OCI-LY7 (cell line): ENCODE results near the gene SAPCD2. TPM values are rescaled to one million over a fixed set of nuclear protein-coding genes. Genes with fewer than 3 reads are reported as not detected.

Source experiments
- BruUV-seq: library from RNA; stranded (reverse); fragments of 400-500 nt; replicated peaks from 2 replicates; lab custom pipeline; 2021; lab: Mats Ljungman, UMichigan
- CTCF ChIA-PET: fragments of 300-600 bp; sonication (Branson Sonifier 250); formaldehyde crosslinking; loops from one replicate; lab custom pipeline; 2022; ENCODE audit warnings: antibody characterized with exemption; ENCODE audit not compliant: unreplicated experiment; lab: Charles Lee
- POLR2A ChIA-PET: fragments of 300-600 bp; sonication (Branson Sonifier 250); formaldehyde crosslinking; loops from one replicate; lab custom pipeline; 2022; ENCODE audit warnings: antibody characterized with exemption; lab: Charles Lee
- DNase-seq: peaks from one replicate; pipeline ENCODE4 v3.0.0-alpha.2; 2015; ENCODE audit warnings: low spot score
- H2AFZ ChIP-seq: fragments of 200-600 bp; sonication (generic), shearing (Covaris generic); 2 replicates; pipeline ENCODE4 v1.6.1; 2014; ENCODE audit warnings: mild to moderate bottlenecking, antibody characterized with exemption, low read length, moderate library complexity
- H3K27ac ChIP-seq: fragments of 200-600 bp; sonication (generic); 2 replicates; pipeline ENCODE4 v1.5.1; 2014; ENCODE audit warnings: mixed run types, low read depth, mild to moderate bottlenecking, moderate library complexity, low read length, inconsistent platforms; ENCODE audit not compliant: poor library complexity, severe bottlenecking
- H3K36me3 ChIP-seq: fragments of 200-600 bp; sonication (generic); 2 replicates; pipeline ENCODE4 v1.6.1; 2014; ENCODE audit warnings: mild to moderate bottlenecking, antibody characterized with exemption, low read length, moderate library complexity, mixed read lengths; ENCODE audit not compliant: insufficient read depth
- H3K4me1 ChIP-seq: fragments of 200-600 bp; sonication (generic); 2 replicates; pipeline ENCODE4 v1.5.1; 2014; ENCODE audit warnings: mild to moderate bottlenecking, low read length; ENCODE audit not compliant: insufficient read depth, poor library complexity, severe bottlenecking
- H3K4me2 ChIP-seq: fragments of 200-600 bp; sonication (generic); 2 replicates; pipeline ENCODE4 v1.6.1; 2014; ENCODE audit warnings: mild to moderate bottlenecking, low read length
- H3K4me3 ChIP-seq: fragments of 200-600 bp; sonication (generic); 2 replicates; pipeline ENCODE4 v1.5.1; 2014; ENCODE audit warnings: mild to moderate bottlenecking, low read depth, low read length; ENCODE audit not compliant: poor library complexity, severe bottlenecking
- H3K79me2 ChIP-seq: fragments of 200-600 bp; sonication (generic); 2 replicates; pipeline ENCODE4 v1.6.1; 2016; ENCODE audit warnings: low read depth, mild to moderate bottlenecking, low read length, moderate library complexity, mixed read lengths; ENCODE audit not compliant: insufficient read depth
- H3K9me2 ChIP-seq: fragments of 200-600 bp; sonication (generic); 2 replicates; pipeline ENCODE4 v1.6.1; 2016; ENCODE audit warnings: mild to moderate bottlenecking, low read length, mixed read lengths; ENCODE audit not compliant: insufficient read depth
- H3K9me3 ChIP-seq: fragments of 200-600 bp; sonication (generic); 2 replicates; pipeline ENCODE4 v1.6.1; 2014; ENCODE audit warnings: mild to moderate bottlenecking, mixed run types, low read length, mixed read lengths
- H4K20me1 ChIP-seq: fragments of 200-600 bp; sonication (generic); 2 replicates; pipeline ENCODE4 v1.6.1; 2014; ENCODE audit warnings: mild to moderate bottlenecking, antibody characterized with exemption, low read length, moderate library complexity, mixed read lengths; ENCODE audit not compliant: insufficient read depth
- EZH2phosphoT487 ChIP-seq: fragments of 200-600 bp; sonication (generic); IDR thresholded peaks from 2 replicates; pipeline ENCODE4 v1.6.1; 2018; ENCODE audit warnings: low read depth, borderline replicate concordance, mild to moderate bottlenecking, mixed run types, antibody characterized with exemption, low read length, moderate library complexity, mixed read lengths
- intact Hi-C: fragments of 100-400 bp; cut with micrococcal nuclease; formaldehyde crosslinking; loops from one replicate; pipeline ENCODE4 v1.10.0; 2022; ENCODE audit not compliant: unreplicated experiment
- total RNA-seq, 2 experiments: library from RNA; depleted of rRNA in 1 of 2; stranded (reverse); fragments of >200 nt in 1 of 2; shearing (Covaris generic) in 1 of 2; gene quantifications; 2 replicates each; pipeline ENCODE4 v1.2.3, GENCODE V29; 2014 to 2022
- TF ChIP-seq, protein P1 (sequence below): fragments of 200-600 bp; sonication (generic); conservative IDR thresholded peaks from 2 replicates; pipeline ENCODE4 v1.5.1; 2014; ENCODE audit warnings: mild to moderate bottlenecking, antibody characterized with exemption, low read length, moderate library complexity, mixed read lengths

Gene SAPCD2
- total RNA-seq, 2 experiments from 2014 or later = 57.2 to 74.0 TPM

DNA sequence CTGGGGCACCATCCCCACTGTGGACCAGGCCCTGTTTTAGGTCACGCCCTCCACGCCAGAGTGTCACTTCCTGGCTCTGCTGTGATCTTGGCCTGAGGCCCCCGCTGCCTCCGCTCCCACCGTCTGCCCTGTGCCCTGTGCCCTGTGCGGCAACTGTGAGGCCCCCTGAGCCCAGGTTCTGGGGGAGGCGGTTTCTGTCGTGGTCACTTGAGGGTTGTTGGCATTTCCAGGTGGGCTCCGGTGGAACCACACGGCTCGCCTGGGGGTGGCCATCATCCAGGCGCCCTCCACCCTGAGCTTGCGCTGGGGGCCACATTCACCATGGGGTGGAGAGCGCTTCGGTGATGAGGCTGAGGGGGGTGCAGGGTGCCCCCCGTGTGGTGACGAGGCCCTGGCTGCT is 37.6 kb upstream of the SAPCD2 start:
- H3K4me2 ChIP-seq = no peak overlapping the region
- H4K20me1 ChIP-seq = no peaks in the 10 kb centered on the region
- TF ChIP-seq EZH2phosphoT487 = no peak
- TF ChIP-seq, protein P1, sequence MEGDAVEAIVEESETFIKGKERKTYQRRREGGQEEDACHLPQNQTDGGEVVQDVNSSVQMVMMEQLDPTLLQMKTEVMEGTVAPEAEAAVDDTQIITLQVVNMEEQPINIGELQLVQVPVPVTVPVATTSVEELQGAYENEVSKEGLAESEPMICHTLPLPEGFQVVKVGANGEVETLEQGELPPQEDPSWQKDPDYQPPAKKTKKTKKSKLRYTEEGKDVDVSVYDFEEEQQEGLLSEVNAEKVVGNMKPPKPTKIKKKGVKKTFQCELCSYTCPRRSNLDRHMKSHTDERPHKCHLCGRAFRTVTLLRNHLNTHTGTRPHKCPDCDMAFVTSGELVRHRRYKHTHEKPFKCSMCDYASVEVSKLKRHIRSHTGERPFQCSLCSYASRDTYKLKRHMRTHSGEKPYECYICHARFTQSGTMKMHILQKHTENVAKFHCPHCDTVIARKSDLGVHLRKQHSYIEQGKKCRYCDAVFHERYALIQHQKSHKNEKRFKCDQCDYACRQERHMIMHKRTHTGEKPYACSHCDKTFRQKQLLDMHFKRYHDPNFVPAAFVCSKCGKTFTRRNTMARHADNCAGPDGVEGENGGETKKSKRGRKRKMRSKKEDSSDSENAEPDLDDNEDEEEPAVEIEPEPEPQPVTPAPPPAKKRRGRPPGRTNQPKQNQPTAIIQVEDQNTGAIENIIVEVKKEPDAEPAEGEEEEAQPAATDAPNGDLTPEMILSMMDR = no peak
- DNase-seq = no peak
- CTCF ChIA-PET = no interaction called here
- H3K9me2 ChIP-seq = no peaks in the 10 kb centered on the region
- intact Hi-C loops = no loop called here
- H3K4me1 ChIP-seq = no peaks in the 10 kb centered on the region
- no peak overlapping the region for H3K4me3 ChIP-seq
- no peak overlapping the region for H2AFZ ChIP-seq
- POLR2A ChIA-PET = no interaction called here
- H3K27ac ChIP-seq = no peak overlapping the region
- no TSS peak for BruUV-seq
- peaks cover 6% of the 10 kb centered on the region; the same call in 1 of the 2 replicates for H3K9me3 ChIP-seq
- H3K79me2 ChIP-seq = no peaks in the 10 kb centered on the region
- H3K36me3 ChIP-seq = peaks cover 92% of the 10 kb centered on the region

DNA sequence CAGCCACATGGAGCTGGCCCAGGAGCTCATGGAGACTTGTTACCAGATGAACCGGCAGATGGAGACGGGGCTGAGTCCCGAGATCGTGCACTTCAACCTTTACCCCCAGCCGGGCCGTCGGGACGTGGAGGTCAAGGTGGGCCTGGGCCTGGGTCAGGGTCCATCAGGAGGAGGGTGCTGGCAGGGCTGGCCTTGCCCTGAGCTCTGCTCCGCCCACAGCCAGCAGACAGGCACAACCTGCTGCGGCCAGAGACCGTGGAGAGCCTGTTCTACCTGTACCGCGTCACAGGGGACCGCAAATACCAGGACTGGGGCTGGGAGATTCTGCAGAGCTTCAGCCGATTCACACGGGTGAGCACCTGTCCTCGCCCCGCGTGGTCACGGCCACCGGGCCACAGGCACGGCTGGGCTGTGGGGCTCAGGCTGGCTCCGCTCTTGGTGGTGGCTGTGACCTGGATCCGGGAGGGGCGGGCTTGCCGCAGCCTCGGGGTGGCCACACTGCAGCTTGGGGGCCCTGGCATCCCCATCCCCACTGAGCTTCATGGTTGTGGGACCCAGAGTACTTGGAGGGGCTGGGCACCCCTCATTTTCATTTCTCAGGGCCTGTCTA is 37.1 kb upstream of the SAPCD2 start:
- BruUV-seq = no TSS peak
- TF ChIP-seq EZH2phosphoT487 = no peak
- TF ChIP-seq, protein P1 = no peak
- H3K79me2 ChIP-seq = no peaks in the 10 kb centered on the region
- no peak overlapping the region for H2AFZ ChIP-seq
- H3K9me3 ChIP-seq = peaks cover 8% of the 10 kb centered on the region
- CTCF ChIA-PET = no interaction called here
- no peak overlapping the region for H3K4me2 ChIP-seq
- H3K4me3 ChIP-seq = no peak overlapping the region
- no peaks in the 10 kb centered on the region for H4K20me1 ChIP-seq
- peaks cover 93% of the 10 kb centered on the region for H3K36me3 ChIP-seq
- intact Hi-C loops = no loop called here
- H3K9me2 ChIP-seq = no peaks in the 10 kb centered on the region
- POLR2A ChIA-PET = no interaction called here
- no peak for DNase-seq
- H3K27ac ChIP-seq = no peak overlapping the region
- no peaks in the 10 kb centered on the region for H3K4me1 ChIP-seq

DNA sequence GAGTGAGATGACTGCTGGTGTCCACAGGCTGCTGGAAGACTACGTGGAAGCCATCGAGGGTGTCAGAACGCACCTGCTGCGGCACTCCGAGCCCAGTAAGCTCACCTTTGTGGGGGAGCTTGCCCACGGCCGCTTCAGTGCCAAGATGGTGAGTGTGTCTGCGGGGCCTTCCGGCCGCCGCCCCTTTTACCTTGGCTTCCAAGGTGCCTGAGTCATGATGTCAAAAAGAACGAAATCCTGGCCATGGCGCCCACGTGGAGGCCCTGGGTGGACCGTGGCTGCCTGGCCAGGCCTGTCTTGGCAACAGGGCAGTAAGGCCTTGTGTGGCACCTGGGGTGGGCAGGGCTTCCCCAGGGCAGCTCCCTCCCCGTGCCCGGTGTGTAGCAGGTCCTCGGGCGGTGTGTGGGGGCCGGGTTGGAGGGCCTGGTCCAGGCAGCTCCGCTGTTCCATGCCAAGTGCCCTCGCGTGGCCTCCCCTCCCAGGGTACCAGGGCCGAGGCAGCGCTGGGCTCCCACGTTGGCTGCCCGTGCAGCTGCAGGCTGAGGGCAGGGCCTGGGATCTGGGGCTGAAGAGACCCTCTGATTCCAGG is 36.4 kb upstream of the SAPCD2 start:
- ChIA-PET POLR2A (no interaction called here), CTCF (no interaction called here)
- intact Hi-C loops = no loop called here
- no peak overlapping the region for H3K4me3 ChIP-seq
- TF ChIP-seq, protein P1 = no peak
- no peak for TF ChIP-seq EZH2phosphoT487
- no peak overlapping the region for H3K27ac ChIP-seq
- peaks cover 15% of the 10 kb centered on the region for H3K9me3 ChIP-seq
- H3K9me2 ChIP-seq = no peaks in the 10 kb centered on the region
- no peak for DNase-seq
- peaks cover 95% of the 10 kb centered on the region for H3K36me3 ChIP-seq
- H2AFZ ChIP-seq = no peak overlapping the region
- no peak overlapping the region for H3K4me2 ChIP-seq
- no peaks in the 10 kb centered on the region for H3K79me2 ChIP-seq
- no TSS peak for BruUV-seq
- no peaks in the 10 kb centered on the region for H3K4me1 ChIP-seq
- no peaks in the 10 kb centered on the region for H4K20me1 ChIP-seq
